ENCODE results near the gene D2HGDH.

DNA sequence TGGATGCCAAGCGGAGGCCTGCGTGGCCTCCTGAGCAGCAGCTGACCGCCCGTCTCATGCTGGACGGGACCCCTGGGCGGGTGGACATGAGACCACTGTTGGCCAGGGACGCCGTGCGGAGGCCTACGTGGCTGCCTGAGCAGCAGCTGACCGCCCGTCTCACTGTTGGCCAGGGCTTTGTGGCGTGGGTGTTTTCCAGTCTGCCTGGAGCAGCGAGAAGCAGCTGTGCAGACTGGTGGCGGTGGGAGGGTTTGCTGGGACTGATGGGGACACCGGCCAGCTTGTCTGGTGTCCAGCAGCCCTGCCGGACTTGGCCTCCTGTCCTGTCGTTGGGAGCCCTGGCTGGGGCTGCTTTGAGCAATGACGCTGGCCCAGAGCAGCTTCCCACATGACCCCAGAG is 5.8 kb upstream of the D2HGDH start:
- TF ChIP-seq, protein P1, sequence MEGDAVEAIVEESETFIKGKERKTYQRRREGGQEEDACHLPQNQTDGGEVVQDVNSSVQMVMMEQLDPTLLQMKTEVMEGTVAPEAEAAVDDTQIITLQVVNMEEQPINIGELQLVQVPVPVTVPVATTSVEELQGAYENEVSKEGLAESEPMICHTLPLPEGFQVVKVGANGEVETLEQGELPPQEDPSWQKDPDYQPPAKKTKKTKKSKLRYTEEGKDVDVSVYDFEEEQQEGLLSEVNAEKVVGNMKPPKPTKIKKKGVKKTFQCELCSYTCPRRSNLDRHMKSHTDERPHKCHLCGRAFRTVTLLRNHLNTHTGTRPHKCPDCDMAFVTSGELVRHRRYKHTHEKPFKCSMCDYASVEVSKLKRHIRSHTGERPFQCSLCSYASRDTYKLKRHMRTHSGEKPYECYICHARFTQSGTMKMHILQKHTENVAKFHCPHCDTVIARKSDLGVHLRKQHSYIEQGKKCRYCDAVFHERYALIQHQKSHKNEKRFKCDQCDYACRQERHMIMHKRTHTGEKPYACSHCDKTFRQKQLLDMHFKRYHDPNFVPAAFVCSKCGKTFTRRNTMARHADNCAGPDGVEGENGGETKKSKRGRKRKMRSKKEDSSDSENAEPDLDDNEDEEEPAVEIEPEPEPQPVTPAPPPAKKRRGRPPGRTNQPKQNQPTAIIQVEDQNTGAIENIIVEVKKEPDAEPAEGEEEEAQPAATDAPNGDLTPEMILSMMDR (IDR thresholded peaks at IDR 0.05 in 4 of 5, conservative IDR thresholded peaks at IDR 0.05 in 1 of 5) = no peak
- peak; percentile 15 to 35 for TF ChIP-seq POLR2A (IDR thresholded peaks at IDR 0.05)
